Heart right ventricle (tissue), 16 donors: ENCODE measurements around the gene NR2E3. TPM values are rescaled to one million over a fixed set of nuclear protein-coding genes. Genes with fewer than 3 reads are reported as not detected.

ENCODE experiments used
- ATAC-seq, 8 donors: fragments of 200-7000 bp; cut with Tn5 transposase; one replicate each; pipeline ENCODE4 v1.9.1; 2020; ENCODE audit warnings: mild to moderate bottlenecking in 8 of 8, moderate library complexity in 8 of 8, moderate number of reproducible peaks in 1 of 8
- DNase-seq, 2 donors: peaks; one replicate each; pipeline ENCODE4 v3.0.0-alpha.2; 2020
- H3K27ac ChIP-seq, 10 donors: fragments of 200-600 bp; sonication (generic) in 2 of 10; one replicate each; pipeline versions ENCODE4 v1.5.0 to v1.8.0; 2020 to 2022; ENCODE audit warnings: mild to moderate bottlenecking in 3 of 10
- H3K27me3 ChIP-seq, 7 donors: fragments of 200-600 bp; one replicate each; pipeline ENCODE4 v1.8.0; 2021 to 2022; ENCODE audit warnings: mild to moderate bottlenecking in 2 of 7
- H3K36me3 ChIP-seq, 9 donors: fragments of 200-600 bp; sonication (generic) in 1 of 9; one replicate each; pipeline versions ENCODE4 v1.5.0 to v1.8.0; 2020 to 2022; ENCODE audit warnings: mild to moderate bottlenecking in 2 of 9
- H3K4me1 ChIP-seq, 9 donors: fragments of 200-600 bp; sonication (generic) in 1 of 9; one replicate each; pipeline versions ENCODE4 v1.5.0 to v1.8.0; 2020 to 2022; ENCODE audit warnings: mild to moderate bottlenecking in 4 of 9
- H3K4me3 ChIP-seq, 10 donors: fragments of 200-600 bp; sonication (generic) in 2 of 10; one replicate each; pipeline versions ENCODE4 v1.5.0 to v1.8.0; 2020 to 2022; ENCODE audit warnings: mild to moderate bottlenecking in 7 of 10, moderate library complexity in 2 of 10
- H3K9me3 ChIP-seq, 11 donors: fragments of 200-600 bp in 10 of 11; sonication (generic) in 2 of 11; one replicate each; pipeline versions ENCODE4 v1.5.0 to v1.8.0; 2013 to 2022; ENCODE audit warnings: mild to moderate bottlenecking in 2 of 11, control low read depth in 1 of 11, moderate library complexity in 1 of 11
- CTCF ChIP-seq, 9 donors: fragments of 200-600 bp; sonication (generic) in 2 of 9; IDR thresholded peaks; one replicate each; pipeline versions ENCODE4 v1.5.0 to v1.8.0; 2021 to 2022; ENCODE audit warnings: antibody characterized with exemption in 9 of 9, mild to moderate bottlenecking in 5 of 9, moderate library complexity in 1 of 9
- WGBS, 2 donors: extraction: QIAGEN DNeasy Blood & Tissue Kit; methylation state at CpG; one replicate each; pipeline ENCODE4 v1.1.7; 2013; ENCODE audit warnings: inconsistent platforms in 1 of 2; 5-methylcytosine and 5-hydroxymethylcytosine counted together
- intact Hi-C, 10 donors: fragments of 100-400 bp; cut with DNase I; formaldehyde crosslinking; loops; one replicate each; pipeline versions ENCODE4 v1.11.1 to v1.14.2; 2022
- polyA plus RNA-seq, 2 donors: library from polyadenylated mRNA; stranded (reverse); fragments of 200-250 nt; gene quantifications; one replicate each; pipeline ENCODE4 v1.2.3, GENCODE V29; 2013
- total RNA-seq, 10 donors: library from RNA; stranded (reverse); fragmentation: NEBNext Ultra II Directional in 3 of 10; extraction: Animal tissue kit (Norgen Biotek cat#: 25700) in 3 of 10; gene quantifications; one replicate each; pipeline versions ENCODE4 v1.2.1 to v1.2.4, GENCODE V29; 2021 to 2023
- donor health status: Arrhythmogenic right ventricular cardiomyopathy.
- donor health status: ischemic (EF 13 %, LVEDD 7.1; RV severe dilation, severe dysfunction).
- donor health status: healthy with polysubstance abuse.
- donor health status: DM: no; HTN: yes; CAD: no.
- donor health status: DM: no; HTN: no; CAD: no.
- donor health status: ischemic (EF 25% LVEDD 6.9; RV normal size, moderate dysfunction).
- donor health status: ischemic (EF 25% LVEDD 5.7; RV mildly dilated, moderate dysfunction).
- donor health status: healthy.
- donor health status: DM: yes; HTN: yes; CAD: no.
- donor health status: Ischemic cardiomyopathy.
- donor health status: ischemic (EF 35%, LVEDD 5.7; RV mildly dilated, moderate dysfunction).
- donor health status: nonischemic (EF 11% LVEDD 7.7; RV severe dilation, severe dysfunction).
- donor health status: DM: yes; HTN: yes; CAD: no.
- donor health status: PGD.
- donor health status: ischemic (EF 29% LVEDD 5.4; RV normal size, mild dysfunction).
- donor health status: nonischemic (EF 23%, LVEDD 6.1; RV moderate dilation, normal function).

NR2E3 gene
- total and polyA plus RNA-seq, 12 donors: 0.04 to 0.26 (median 0.13) TPM; not detected in 8

- H3K4me3 ChIP-seq: no peak overlapping the region
- H3K4me1 ChIP-seq: peaks cover 0 to 11% (median 5%) of the 10 kb centered on the region in 9 donors
- peak; percentile 65 to 90 (median 80) for ATAC-seq
- H3K27me3 ChIP-seq: peaks cover 0 to 4% (median 0%) of the 10 kb centered on the region in 7 donors
- WGBS, 2 donors: 58 to 64% methylated on average over 17 of the region's 17 CpGs
- H3K36me3 ChIP-seq: no peaks in the 10 kb centered on the region
- H3K27ac ChIP-seq: no peak overlapping the region
- intact Hi-C loops: loop anchor here in 9 of 10 donors (1.0 to 10.0 kb wide), 14 partner anchors 48 to 686 kb away; partner anchors contain the start of gene THSD4 (in 1 of the 9)
- peak in 1 of 2 donors; percentile 40 for DNase-seq
- peak; percentile 74 to 92 (median 85) for TF ChIP-seq CTCF (IDR thresholded peaks at IDR 0.05)
- H3K9me3 ChIP-seq: no peaks in the 10 kb centered on the region
Measured at GRCh38 chr15:71800835-71801745, 9.3 kb upstream of the NR2E3 start.

- 95% methylated on average over 24 of the region's 24 CpGs for WGBS, 2 donors
- peaks cover 0 to 4% (median 0%) of the 10 kb centered on the region in 7 donors for H3K27me3 ChIP-seq
- H3K4me3 ChIP-seq: no peak overlapping the region
- no peaks in the 10 kb centered on the region for H3K36me3 ChIP-seq
- H3K4me1 ChIP-seq: peaks cover 0 to 12% (median 5%) of the 10 kb centered on the region in 9 donors
- DNase-seq (no peak), ATAC-seq (no peak)
- intact Hi-C loops: loop anchor here in 9 of 10 donors (1.0 to 10.0 kb wide), 14 partner anchors 49 to 687 kb away; partner anchors contain the start of gene THSD4 (in 1 of the 9)
- no peak for TF ChIP-seq CTCF (IDR thresholded peaks at IDR 0.05)
- H3K9me3 ChIP-seq: no peaks in the 10 kb centered on the region
- H3K27ac ChIP-seq: no peak overlapping the region
Measured at GRCh38 chr15:71801935-71802655, 8.3 kb upstream of the NR2E3 start.

- intact Hi-C loops: loop anchor here in 7 of 10 donors (2.0 to 10.0 kb wide), 10 partner anchors 55 to 688 kb away; partner anchors contain the start of gene THSD4 (in 1 of the 7)
- WGBS, 2 donors: 62 to 66% methylated on average over 21 of the region's 21 CpGs
Measured at GRCh38 chr15:71802770-71803169, 7.6 kb upstream of the NR2E3 start.

More at GRCh38 chr15:71802770-71803169, 7.6 kb upstream of the NR2E3 start:
- no peak overlapping the region for H3K27ac ChIP-seq
- H3K36me3 ChIP-seq: no peaks in the 10 kb centered on the region
- H3K27me3 ChIP-seq: peaks cover 0 to 4% (median 0%) of the 10 kb centered on the region in 7 donors
- TF ChIP-seq CTCF (IDR thresholded peaks at IDR 0.05): peak in 7 of 9 donors; percentile 9 to 49 (median 29)
- H3K4me1 ChIP-seq: peaks cover 0 to 18% (median 10%) of the 10 kb centered on the region in 9 donors
- DNase-seq (no peak), ATAC-seq (no peak)
- no peaks in the 10 kb centered on the region for H3K9me3 ChIP-seq
- H3K4me3 ChIP-seq: no peak overlapping the region
